RWPE1 (cell line): Measurements from ENCODE around the gene IFT74.

Experiments used
- CTCF ChIA-PET: fragments of 350-600 bp; sonication (Branson Sonifier 250); formaldehyde crosslinking; extraction: SDS; loops from one replicate; lab custom pipeline; 2021; lab: Yijun Ruan, JAX
- POLR2A ChIA-PET: fragments of 400-600 bp; formaldehyde crosslinking; extraction: SDS; loops from one replicate; lab custom pipeline; 2020; ENCODE audit warnings: antibody characterized with exemption; ENCODE audit not compliant: low non-redundant PET; lab: Yijun Ruan, JAX
- DNase-seq: peaks from one replicate; pipeline ENCODE4 v3.0.0; 2012; ENCODE audit warnings: low spot score
- H3K27ac ChIP-seq: fragments of 450-650 bp; 2 replicates; pipeline ENCODE4 v1.5.1; 2017
- CTCF ChIP-seq: fragments of 450-650 bp; conservative IDR thresholded peaks from 2 replicates; pipeline ENCODE4 v1.5.1; 2017; ENCODE audit warnings: low read depth, mild to moderate bottlenecking

The IFT74 gene

GRCh38 chr9:26949637-26950069, 6.6 kb upstream of the IFT74 start:
- CTCF ChIA-PET = interaction anchor here (0.9 kb wide), 1 partner anchor 106 kb away, joined by 3 read pairs; no protein-coding TSS in a partner anchor
- peak; percentile 35 for DNase-seq
- POLR2A ChIA-PET = no interaction called here
- no peak overlapping the region; the same call in 1 of the 2 replicates for H3K27ac ChIP-seq
- no peak for TF ChIP-seq CTCF

DNA sequence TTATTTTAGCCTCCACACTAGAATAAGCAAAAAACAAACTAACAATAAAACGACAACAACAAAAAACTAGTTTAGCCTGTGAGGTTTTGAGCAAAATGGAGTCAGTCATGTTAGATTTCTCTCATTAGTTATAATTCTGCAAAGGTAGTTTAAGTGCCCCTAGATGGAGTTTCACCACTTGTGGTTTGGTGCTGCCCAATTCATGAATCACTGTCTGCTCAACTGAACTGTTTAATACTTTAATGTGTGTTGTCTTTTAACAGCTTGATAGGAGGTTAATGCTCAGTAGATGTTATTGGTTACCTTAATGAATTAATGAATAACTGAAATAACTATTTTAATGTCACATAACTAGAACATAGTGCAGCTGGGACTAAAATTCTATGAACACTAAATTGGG, 5.7 kb upstream of the IFT74 start:
- DNase-seq = no peak
- CTCF ChIA-PET = no interaction called here
- no peak for TF ChIP-seq CTCF
- no peak overlapping the region for H3K27ac ChIP-seq
- POLR2A ChIA-PET = no interaction called here

DNA sequence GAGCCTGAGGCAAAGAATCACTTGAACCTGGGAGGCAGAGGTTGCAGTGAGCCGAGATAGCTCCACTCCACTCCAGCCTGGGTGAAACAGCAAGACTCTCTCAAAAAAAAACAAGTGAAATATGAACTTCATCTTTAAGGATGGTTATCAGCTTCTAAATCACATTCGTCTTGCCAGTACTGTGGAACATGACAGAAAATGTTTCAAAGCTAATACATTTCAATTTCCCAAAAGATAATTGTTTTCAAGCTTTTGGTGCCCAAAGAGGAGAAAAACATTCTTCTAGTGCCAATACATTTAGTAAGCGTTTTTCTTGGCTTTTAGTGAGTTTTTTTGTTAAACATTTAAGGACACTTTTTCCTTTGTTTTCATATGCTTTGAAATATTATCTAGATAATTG, 4.4 kb upstream of the IFT74 start:
- no peak for DNase-seq
- no peak overlapping the region for H3K27ac ChIP-seq
- CTCF ChIA-PET = interaction anchor here (0.5 kb wide), 1 partner anchor 387 kb away, joined by 4 read pairs; no protein-coding TSS in a partner anchor
- TF ChIP-seq CTCF = no peak
- POLR2A ChIA-PET = no interaction called here

GRCh38 chr9:26954050-26954508, 2.1 kb upstream of the IFT74 start:
- no peak overlapping the region for H3K27ac ChIP-seq
- ChIA-PET POLR2A (no interaction called here), CTCF (no interaction called here)
- TF ChIP-seq CTCF = no peak
- DNase-seq = no peak

- no peak for TF ChIP-seq CTCF
- no peak overlapping the region for H3K27ac ChIP-seq
- CTCF ChIA-PET = interaction anchor here (0.6 kb wide), 1 partner anchor 61 kb away, joined by 4 read pairs; no protein-coding TSS in a partner anchor
- POLR2A ChIA-PET = interaction anchor here (0.6 kb wide), 1 partner anchor 59 kb away, joined by 3 read pairs; no protein-coding TSS in a partner anchor
- DNase-seq = no peak
These were observed 849 bp upstream of the IFT74 start for GRCh38 chr9:26955222-26955903.

DNA sequence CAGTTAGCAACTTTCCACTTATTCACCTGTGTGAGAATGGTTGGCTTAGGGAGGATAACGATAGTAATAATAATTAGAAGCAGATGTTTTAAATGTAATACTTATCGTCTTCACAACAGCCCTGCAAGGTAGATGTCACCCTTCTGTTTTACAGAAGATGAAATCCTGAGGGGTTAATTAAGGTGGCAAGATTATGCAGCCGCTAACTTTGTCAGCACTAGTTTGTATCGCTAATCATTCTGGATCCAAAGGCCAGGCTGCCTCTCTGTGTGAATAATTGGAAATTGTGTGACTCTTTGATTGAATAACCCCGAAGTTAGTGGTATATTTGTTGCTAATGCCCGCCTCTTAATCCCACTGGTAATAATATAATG, 635 bp downstream of the IFT74 start:
- no peak for TF ChIP-seq CTCF
- CTCF ChIA-PET = no interaction called here
- POLR2A ChIA-PET = no interaction called here
- peak overlapping the region; percentile 85 for H3K27ac ChIP-seq
- no peak for DNase-seq
